Fibroblast of skin of left biceps (primary cell): ENCODE results near the gene ZXDA.

Experiments used
- DNase-seq, 2 experiments: peaks; one replicate each; pipeline ENCODE4 v3.0.0-alpha.2; 2013; ENCODE audit warnings: low read depth in 2 of 2

ZXDA gene

GRCh38 chrX:57871463-57871862, 38.8 kb downstream of the ZXDA start:
- no peak for DNase-seq
